ENCODE results near the gene ZDHHC1.

DNA sequence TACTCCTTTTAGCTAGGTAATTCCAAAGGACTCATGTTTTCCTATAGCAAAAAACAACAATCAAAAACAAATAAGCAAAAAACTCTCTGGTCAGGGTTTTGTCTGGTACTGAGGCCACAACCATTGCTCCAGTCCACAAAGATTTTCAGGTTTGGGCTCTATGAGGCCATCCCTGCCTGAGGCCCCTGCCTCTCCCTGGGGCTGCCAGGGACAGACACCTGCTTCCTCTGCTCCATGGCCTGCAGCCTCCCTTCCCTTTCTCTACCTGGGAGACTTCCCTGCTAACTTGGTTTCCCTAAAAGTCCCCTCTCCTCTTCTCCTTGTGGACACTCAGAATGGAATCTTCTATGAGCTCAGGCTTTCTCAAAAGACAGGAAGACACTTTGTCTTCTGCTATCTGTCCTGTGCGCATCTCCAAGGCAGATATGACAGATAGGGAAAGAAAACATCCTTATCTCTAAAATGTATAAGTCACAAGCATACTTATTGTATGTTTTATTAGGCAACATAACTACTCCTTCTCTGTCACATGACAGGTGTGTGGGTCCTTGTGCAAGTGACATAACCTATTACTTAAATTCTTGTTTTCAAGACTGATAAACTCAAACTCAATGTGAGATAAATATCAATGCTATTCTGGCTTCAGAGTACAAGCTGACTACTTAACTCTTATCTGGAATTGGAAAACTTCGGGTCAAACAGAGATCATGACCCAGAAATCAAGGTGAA is 1.2 kb upstream of the ZDHHC1 start:
- TF ChIP-seq GATA2 (IDR thresholded peaks at IDR 0.05; ENCODE audit: low read depth, low read length) (no peak), GATA3 (IDR thresholded peaks at IDR 0.05; ENCODE audit: low read depth, low read length) (no peak)
